Activated T-cell treated with anti-CD3 and anti-CD28 coated beads, Interleukin-2, amount 50 U/mL, for 24 hours (primary cell): Measurements from ENCODE around the gene DIS3L2.
"Not testable (repeated sequence)": the region's sequence is repeated elsewhere in the genome, so short reads cannot be mapped to it uniquely, and the experiment has no call there.

Experiments
- DNase-seq: peaks from one replicate; pipeline ENCODE4 v3.0.0-alpha.2; 2020
- H3K27ac Mint-ChIP-seq: 2 replicates; pipeline ENCODE4 v1.8.0; 2020; ENCODE audit warnings: mild to moderate bottlenecking, mixed read lengths
- H3K27me3 Mint-ChIP-seq: 2 replicates; pipeline ENCODE4 v1.8.0; 2020; ENCODE audit warnings: mixed read lengths
- H3K36me3 Mint-ChIP-seq: 2 replicates; pipeline ENCODE4 v1.8.0; 2020; ENCODE audit warnings: low read depth, mixed read lengths
- H3K4me1 Mint-ChIP-seq: 2 replicates; pipeline ENCODE4 v1.8.0; 2020; ENCODE audit warnings: low read depth, mixed read lengths
- H3K4me3 Mint-ChIP-seq: 2 replicates; pipeline ENCODE4 v1.8.0; 2020; ENCODE audit warnings: mild to moderate bottlenecking, moderate library complexity, mixed read lengths
- H3K9me3 Mint-ChIP-seq: 2 replicates; pipeline ENCODE4 v1.8.0; 2020; ENCODE audit warnings: mixed read lengths

Gene DIS3L2

DNA sequence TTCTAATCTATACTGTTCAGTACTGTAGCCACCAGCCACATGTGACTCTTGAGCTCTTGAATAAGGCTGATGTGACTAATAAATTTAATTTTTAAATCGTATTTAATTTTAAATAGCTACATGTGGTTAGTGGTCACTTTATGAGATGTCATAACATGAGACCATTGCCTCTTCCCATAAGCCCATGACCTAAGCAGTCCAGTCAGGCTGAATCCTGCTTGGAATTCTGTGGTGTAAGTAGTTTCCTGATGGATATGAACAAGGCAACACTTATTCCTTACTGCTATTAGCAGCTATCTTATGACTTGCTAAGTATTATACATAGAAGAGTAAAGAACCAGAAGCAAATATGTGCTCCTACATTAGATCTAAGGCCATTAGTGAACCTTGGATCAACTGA lies 150.0 kb downstream of the DIS3L2 start:
- no peak for DNase-seq
- Mint-ChIP-seq H3K27me3 (no peaks in the 10 kb centered on the region), H3K27ac (no peak overlapping the region), H3K4me3 (no peak overlapping the region), H3K36me3 (peaks cover 18% of the 10 kb centered on the region), H3K9me3 (no peaks in the 10 kb centered on the region), H3K4me1 (peaks cover 21% of the 10 kb centered on the region)

DNA sequence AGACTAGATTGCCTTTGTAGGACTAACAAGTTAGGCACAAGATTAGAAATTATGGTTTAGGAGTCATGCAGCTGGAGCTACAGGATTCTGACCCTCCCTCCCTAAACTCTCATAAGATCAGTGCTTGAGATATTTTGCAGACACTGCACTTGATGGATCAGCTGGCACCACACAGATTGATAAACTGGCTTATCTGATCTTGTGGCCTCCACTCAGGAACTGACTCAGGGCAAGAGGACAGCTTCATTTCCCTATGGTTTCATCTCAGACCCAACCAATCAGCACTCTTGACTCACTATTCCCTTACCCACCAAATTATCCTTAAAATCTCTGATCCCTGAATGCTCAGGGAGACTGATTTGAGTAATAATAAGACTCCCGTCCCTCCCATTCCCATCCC lies 152.3 kb downstream of the DIS3L2 start:
- H3K27me3 Mint-ChIP-seq: no peaks in the 10 kb centered on the region
- H3K4me1 Mint-ChIP-seq: peaks cover 26% of the 10 kb centered on the region
- no peak for DNase-seq
- no peak overlapping the region for H3K4me3 Mint-ChIP-seq
- H3K27ac Mint-ChIP-seq: no peak overlapping the region
- H3K9me3 Mint-ChIP-seq: no peaks in the 10 kb centered on the region
- H3K36me3 Mint-ChIP-seq: peaks cover 20% of the 10 kb centered on the region

DNA sequence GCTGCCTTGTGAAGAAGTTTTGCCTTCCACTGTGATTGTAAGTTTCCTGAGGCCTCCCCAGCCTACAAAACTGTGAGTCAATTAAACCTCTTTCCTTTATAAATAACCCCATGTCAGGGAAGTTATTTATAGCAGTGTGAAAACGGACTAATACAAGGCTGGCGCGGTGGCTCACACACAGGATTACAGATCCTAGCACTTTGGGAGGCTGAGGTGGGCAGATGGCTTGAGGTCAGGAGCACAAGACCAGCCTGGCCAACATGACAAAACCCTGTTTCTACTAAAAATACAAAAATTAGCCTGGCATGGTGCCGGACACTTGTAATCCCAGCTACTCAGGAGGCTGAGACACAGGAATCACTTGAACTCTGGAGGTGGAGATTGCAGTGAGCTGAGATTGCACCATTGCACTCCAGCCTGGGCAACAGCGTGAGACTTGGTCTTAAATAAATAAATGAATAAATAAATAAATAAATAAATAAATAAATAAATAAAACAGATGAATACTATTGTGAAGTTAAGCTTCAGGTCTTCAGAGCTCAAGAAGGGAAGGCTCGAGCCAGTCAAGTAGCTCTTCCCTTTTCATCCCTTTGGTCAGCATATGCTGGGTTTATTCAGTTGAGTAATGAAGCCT lies 154.3 kb downstream of the DIS3L2 start:
- not testable (repeated sequence) for H3K9me3 Mint-ChIP-seq, H3K27ac Mint-ChIP-seq, H3K4me3 Mint-ChIP-seq, DNase-seq, H3K27me3 Mint-ChIP-seq
- peaks cover 28% of the 10 kb centered on the region for H3K4me1 Mint-ChIP-seq
- peaks cover 24% of the 10 kb centered on the region for H3K36me3 Mint-ChIP-seq

DNA sequence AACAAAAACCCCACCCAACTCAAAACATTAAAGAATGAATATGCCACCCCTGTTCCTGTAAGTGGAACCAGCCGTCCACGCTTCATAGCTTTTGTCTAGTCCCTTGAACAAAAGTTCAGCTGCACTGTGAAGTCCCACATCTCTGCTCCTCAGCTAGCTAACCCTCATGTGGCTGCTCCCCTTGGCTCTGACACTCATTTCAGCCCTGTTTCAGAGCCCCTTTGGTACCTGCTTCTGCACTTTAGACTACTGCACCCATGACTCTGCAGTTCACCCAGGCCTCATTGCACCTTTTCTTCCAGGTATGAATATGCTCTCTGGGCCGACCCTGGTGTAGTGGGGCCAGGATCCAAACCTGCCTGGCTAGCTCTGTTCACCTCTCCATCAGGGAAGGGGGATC lies 155.3 kb downstream of the DIS3L2 start:
- Mint-ChIP-seq H3K9me3 (no peaks in the 10 kb centered on the region), H3K27ac (no peak overlapping the region), H3K4me3 (no peak overlapping the region), H3K4me1 (peaks cover 28% of the 10 kb centered on the region), H3K27me3 (no peaks in the 10 kb centered on the region), H3K36me3 (peaks cover 21% of the 10 kb centered on the region)
- DNase-seq: no peak

DNA sequence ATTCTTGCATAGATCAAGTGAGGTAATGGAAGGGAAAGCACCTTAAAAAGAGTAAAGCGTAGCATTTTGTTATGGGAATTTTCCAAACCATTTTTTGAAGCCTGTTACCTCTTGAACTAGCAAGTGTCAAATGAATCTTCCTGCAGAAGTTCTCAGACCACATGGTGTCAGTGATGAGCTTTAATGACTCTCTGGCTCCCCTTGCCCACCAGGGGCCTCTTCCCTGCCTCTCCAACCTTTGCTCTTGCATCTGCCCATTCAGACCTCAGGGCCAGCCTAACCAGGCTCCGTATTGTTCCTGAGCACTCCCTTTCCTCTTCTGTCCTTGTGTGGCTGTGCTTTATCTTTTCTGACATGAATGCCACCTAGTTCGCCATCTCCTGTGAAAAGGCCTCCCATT lies 155.9 kb downstream of the DIS3L2 start:
- Mint-ChIP-seq H3K4me3 (no peak overlapping the region), H3K27ac (no peak overlapping the region), H3K9me3 (no peaks in the 10 kb centered on the region), H3K4me1 (peaks cover 27% of the 10 kb centered on the region), H3K27me3 (no peaks in the 10 kb centered on the region), H3K36me3 (peaks cover 15% of the 10 kb centered on the region)
- DNase-seq: no peak

DNA sequence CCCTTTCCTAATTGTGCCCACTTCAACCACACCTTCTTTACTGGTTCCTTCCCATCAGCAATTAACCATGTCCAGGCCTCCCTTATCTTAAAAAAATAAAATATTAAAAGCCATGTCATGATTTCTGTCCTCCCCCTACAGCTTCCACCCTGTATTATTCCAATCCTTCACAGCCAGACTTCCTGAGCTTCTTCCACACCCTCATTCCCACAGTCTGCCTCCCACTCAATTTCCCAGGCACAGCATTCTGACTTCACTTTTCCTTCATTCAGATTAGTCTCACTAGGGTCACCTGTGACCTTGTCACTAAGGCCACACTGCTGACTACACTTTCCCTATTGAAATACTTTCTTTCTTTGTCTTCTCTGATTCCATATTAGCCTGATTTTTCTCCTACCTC lies 159.4 kb downstream of the DIS3L2 start:
- Mint-ChIP-seq H3K36me3 (peaks cover 6% of the 10 kb centered on the region), H3K9me3 (no peaks in the 10 kb centered on the region), H3K27me3 (no peaks in the 10 kb centered on the region), H3K4me3 (no peak overlapping the region), H3K4me1 (peaks cover 11% of the 10 kb centered on the region), H3K27ac (no peak overlapping the region)
- no peak for DNase-seq

- Mint-ChIP-seq H3K27ac (no peak overlapping the region), H3K9me3 (no peaks in the 10 kb centered on the region), H3K4me3 (no peak overlapping the region)
Observed at GRCh38 chr2:232124309-232124708, 162.8 kb downstream of the DIS3L2 start.

GRCh38 chr2:232126301-232127099 lies 165.0 kb downstream of the DIS3L2 start:
- H3K4me1 Mint-ChIP-seq: peaks cover 3% of the 10 kb centered on the region
- H3K27ac Mint-ChIP-seq: no peak overlapping the region
- peaks cover 14% of the 10 kb centered on the region for H3K36me3 Mint-ChIP-seq
- H3K27me3 Mint-ChIP-seq: no peaks in the 10 kb centered on the region
- H3K9me3 Mint-ChIP-seq: no peaks in the 10 kb centered on the region
- H3K4me3 Mint-ChIP-seq: no peak overlapping the region
- no peak for DNase-seq

More at GRCh38 chr2:232124309-232124708, 162.8 kb downstream of the DIS3L2 start:
- peaks cover 3% of the 10 kb centered on the region for H3K36me3 Mint-ChIP-seq
- DNase-seq: no peak
- H3K27me3 Mint-ChIP-seq: no peaks in the 10 kb centered on the region
- H3K4me1 Mint-ChIP-seq: peaks cover 3% of the 10 kb centered on the region

DNA sequence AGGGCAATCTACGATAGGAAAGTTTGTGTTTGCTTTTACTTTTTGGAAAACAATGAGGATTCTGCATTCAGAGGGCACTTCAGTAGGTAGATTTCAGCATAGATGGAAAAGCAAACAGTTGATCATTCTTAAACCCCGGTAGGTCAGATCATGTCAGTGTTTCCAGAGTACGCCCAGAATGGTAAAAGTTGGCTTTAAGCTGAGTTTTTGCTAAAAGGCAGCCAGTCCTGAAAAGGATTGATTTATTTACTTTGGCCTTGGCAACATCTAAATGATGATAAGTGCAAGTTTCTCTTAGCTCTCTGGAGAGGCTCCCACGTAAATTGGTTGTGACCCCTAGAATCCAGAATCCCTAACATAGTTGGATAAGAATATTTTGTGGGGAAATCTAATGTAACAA lies 168.0 kb downstream of the DIS3L2 start:
- Mint-ChIP-seq H3K27ac (no peak overlapping the region), H3K4me3 (no peak overlapping the region), H3K4me1 (no peaks in the 10 kb centered on the region), H3K36me3 (peaks cover 33% of the 10 kb centered on the region), H3K9me3 (no peaks in the 10 kb centered on the region), H3K27me3 (no peaks in the 10 kb centered on the region)
- no peak for DNase-seq

DNA sequence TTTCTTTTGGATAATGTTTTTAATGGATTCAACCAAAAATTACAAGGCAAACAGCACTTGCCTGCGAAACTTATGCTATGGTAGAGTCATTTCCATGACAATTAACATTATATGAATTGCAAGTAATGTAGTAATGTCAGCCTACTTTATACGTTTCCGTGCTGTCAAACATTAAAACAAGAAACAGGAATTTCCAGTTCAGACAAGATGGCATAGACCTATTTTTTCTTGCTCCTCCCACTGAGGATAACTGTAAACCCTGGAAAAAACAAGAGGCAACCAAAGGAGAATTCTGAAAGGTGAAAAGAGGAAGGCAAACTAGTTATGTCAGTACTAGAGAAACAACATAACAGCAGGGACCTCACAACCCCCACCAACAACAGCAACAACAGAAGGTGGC lies 170.7 kb downstream of the DIS3L2 start:
- H3K4me1 Mint-ChIP-seq: peaks cover 19% of the 10 kb centered on the region
- H3K27me3 Mint-ChIP-seq: no peaks in the 10 kb centered on the region
- no peak overlapping the region for H3K27ac Mint-ChIP-seq
- H3K36me3 Mint-ChIP-seq: peaks cover 34% of the 10 kb centered on the region
- no peak for DNase-seq
- no peaks in the 10 kb centered on the region for H3K9me3 Mint-ChIP-seq
- H3K4me3 Mint-ChIP-seq: no peak overlapping the region

DNA sequence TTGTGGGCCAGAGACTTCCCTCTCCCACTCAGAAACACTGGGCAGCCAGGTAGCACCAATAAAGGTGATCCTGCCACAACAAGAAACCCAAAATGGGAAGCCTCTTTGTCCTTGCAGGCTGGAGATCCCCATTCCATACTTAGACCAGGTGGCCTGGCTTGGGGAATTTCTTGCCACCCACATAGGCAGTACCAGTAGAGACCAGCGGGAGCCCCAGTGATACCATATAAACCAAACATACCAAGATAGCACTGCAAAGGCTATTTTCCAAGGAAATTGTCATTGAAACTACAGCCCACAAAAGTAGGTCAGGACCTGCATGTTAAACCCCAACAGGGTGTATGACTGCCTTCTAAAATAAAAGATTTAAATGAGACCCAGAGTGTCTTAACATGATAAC lies 171.6 kb downstream of the DIS3L2 start:
- H3K4me1 Mint-ChIP-seq: peaks cover 27% of the 10 kb centered on the region
- no peak for DNase-seq
- H3K36me3 Mint-ChIP-seq: peaks cover 39% of the 10 kb centered on the region

DNA sequence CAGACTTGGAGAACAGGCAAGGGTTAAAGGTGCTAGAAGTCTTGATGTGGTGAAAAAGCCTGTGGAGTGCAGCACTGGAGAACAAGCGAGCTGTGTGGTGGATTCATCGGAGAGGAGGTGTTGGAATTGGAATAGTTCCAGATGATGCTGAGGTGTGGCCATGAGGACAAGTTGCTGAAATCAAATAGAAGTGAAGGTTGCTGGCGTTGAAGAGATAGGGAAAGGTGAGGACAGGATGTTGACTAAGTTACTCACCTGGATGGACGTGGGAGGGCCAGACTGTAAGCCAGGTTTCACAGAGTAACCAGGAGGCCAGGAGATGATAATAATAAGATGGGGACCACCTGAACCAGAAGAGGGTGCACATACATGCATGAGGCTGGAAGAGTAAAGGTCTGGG lies 173.4 kb downstream of the DIS3L2 start:
- no peak for DNase-seq
- Mint-ChIP-seq H3K27ac (no peak overlapping the region), H3K27me3 (no peaks in the 10 kb centered on the region), H3K36me3 (peaks cover 39% of the 10 kb centered on the region), H3K9me3 (no peaks in the 10 kb centered on the region), H3K4me3 (no peak overlapping the region), H3K4me1 (peaks cover 43% of the 10 kb centered on the region)

More for the DNA sequence above, 171.6 kb downstream of the DIS3L2 start:
- Mint-ChIP-seq H3K4me3 (no peak overlapping the region), H3K9me3 (no peaks in the 10 kb centered on the region), H3K27ac (no peak overlapping the region), H3K27me3 (no peaks in the 10 kb centered on the region)

- DNase-seq: no peak
- Mint-ChIP-seq H3K36me3 (peaks cover 15% of the 10 kb centered on the region), H3K4me1 (peaks cover 48% of the 10 kb centered on the region), H3K9me3 (no peaks in the 10 kb centered on the region), H3K27me3 (no peaks in the 10 kb centered on the region), H3K4me3 (no peak overlapping the region), H3K27ac (peak overlapping the region; percentile 68)
Observed at GRCh38 chr2:232137356-232138147, 176.0 kb downstream of the DIS3L2 start.

DNA sequence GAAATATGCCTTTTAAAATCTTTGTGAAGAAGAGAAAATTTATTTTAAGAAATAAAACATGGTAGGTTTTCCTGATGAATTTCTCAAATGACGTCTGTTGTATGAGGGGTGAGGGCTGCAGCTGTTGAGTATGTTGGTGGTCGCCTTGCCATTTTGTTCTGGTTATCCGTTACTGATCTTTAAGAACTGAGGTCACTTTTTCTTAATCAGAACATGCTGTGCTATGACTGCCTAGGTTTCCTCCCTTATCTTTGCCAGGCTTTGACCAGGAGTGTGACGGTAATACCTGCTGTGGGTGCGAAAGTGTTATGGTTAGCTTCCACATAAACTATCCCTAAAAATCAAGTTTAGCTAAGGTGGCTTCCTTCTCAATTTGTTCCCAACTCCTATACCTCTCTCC lies 176.9 kb downstream of the DIS3L2 start:
- H3K27ac Mint-ChIP-seq: peak overlapping the region; percentile 31
- no peaks in the 10 kb centered on the region for H3K27me3 Mint-ChIP-seq
- no peaks in the 10 kb centered on the region for H3K9me3 Mint-ChIP-seq
- DNase-seq: no peak
- H3K4me1 Mint-ChIP-seq: peaks cover 48% of the 10 kb centered on the region
- H3K4me3 Mint-ChIP-seq: no peak overlapping the region
- peaks cover 12% of the 10 kb centered on the region for H3K36me3 Mint-ChIP-seq

DNA sequence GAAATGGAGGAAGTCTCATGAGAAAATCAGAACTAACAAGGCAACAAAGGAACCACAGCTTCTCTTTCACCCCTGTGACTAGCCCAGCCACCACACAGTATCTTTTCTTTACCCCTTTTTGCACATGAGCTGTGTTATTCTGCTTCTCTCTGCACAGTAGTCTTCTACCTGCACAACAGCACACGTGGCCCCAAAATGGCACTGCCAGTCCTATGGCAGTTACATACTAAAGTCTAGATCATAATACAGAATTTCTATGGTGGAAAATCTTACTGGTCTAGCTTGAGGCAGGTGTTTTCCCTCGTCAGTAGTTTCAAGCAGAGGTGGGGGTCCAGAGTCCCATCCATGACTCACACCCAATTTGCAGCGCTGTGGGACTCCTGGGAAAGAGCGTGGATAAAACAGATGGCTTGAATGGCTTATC lies 177.7 kb downstream of the DIS3L2 start:
- H3K4me3 Mint-ChIP-seq: no peak overlapping the region
- no peak for DNase-seq
- H3K9me3 Mint-ChIP-seq: no peaks in the 10 kb centered on the region
- no peaks in the 10 kb centered on the region for H3K27me3 Mint-ChIP-seq
- H3K27ac Mint-ChIP-seq: peak overlapping the region; percentile 63
- peaks cover 48% of the 10 kb centered on the region for H3K4me1 Mint-ChIP-seq
- peaks cover 12% of the 10 kb centered on the region for H3K36me3 Mint-ChIP-seq
